Cerebellar cortex (tissue), 1 donor: ENCODE results near the gene HOXC10.

Experiments
- DNase-seq: peaks from one replicate; pipeline ENCODE4 v3.0.0-alpha.2; 2015; ENCODE audit warnings: low spot score

The HOXC10 gene

GRCh38 chr12:54017027-54017788 is 32.3 kb downstream of the HOXC10 start:
- peak; percentile 77 for DNase-seq

GRCh38 chr12:54017878-54018467 is 33.0 kb downstream of the HOXC10 start:
- peak; percentile 88 for DNase-seq

- DNase-seq, result no peak
Observed at GRCh38 chr12:54018468-54018984, 33.6 kb downstream of the HOXC10 start.

- DNase-seq, result no peak
Observed at GRCh38 chr12:54019091-54019811, 34.3 kb downstream of the HOXC10 start.

GRCh38 chr12:54019924-54020590 is 35.1 kb downstream of the HOXC10 start:
- DNase-seq, result no peak

GRCh38 chr12:54020591-54021405 is 35.9 kb downstream of the HOXC10 start:
- DNase-seq, result no peak

GRCh38 chr12:54021432-54022013 is 36.6 kb downstream of the HOXC10 start:
- DNase-seq, result no peak

- DNase-seq, result no peak
Observed at GRCh38 chr12:54022960-54023884, 38.3 kb downstream of the HOXC10 start.

- DNase-seq, result no peak
Observed at GRCh38 chr12:54024127-54024526, 39.2 kb downstream of the HOXC10 start.

GRCh38 chr12:54024581-54025305 is 39.8 kb downstream of the HOXC10 start:
- no peak for DNase-seq

GRCh38 chr12:54025499-54026405 is 40.8 kb downstream of the HOXC10 start:
- DNase-seq, result no peak

- DNase-seq, result no peak
Observed at GRCh38 chr12:54026640-54027441, 41.9 kb downstream of the HOXC10 start.

- DNase-seq, result no peak
Observed at GRCh38 chr12:54027442-54027786, 42.5 kb downstream of the HOXC10 start.

GRCh38 chr12:54028314-54029201 is 43.6 kb downstream of the HOXC10 start, which contains the start of gene HOXC6:
Gene HOXC6, plus strand, starts transcription at chr12:54028440. Its CDS starts 82 bp downstream, at chr12:54028522.
- no peak for DNase-seq

GRCh38 chr12:54029529-54030441 is 44.8 kb downstream of the HOXC10 start:
- DNase-seq, result no peak
